IMR-90 (cell line): ENCODE data around the gene RYR2. TPM values are rescaled to one million over a fixed set of nuclear protein-coding genes. Genes with fewer than 3 reads are reported as not detected.
A peak's percentile ranks its signal among the peaks of the same experiment; 100 is the strongest.

Source experiments
- ATAC-seq: fragments of 200-7000 bp; cut with Tn5 transposase; 2 replicates; pipeline ENCODE4 v1.9.1; 2020; ENCODE audit warnings: low read depth, mild to moderate bottlenecking, moderate library complexity
- BruUV-seq: library from RNA; stranded (reverse); fragments of 400-500 nt; replicated peaks from 2 replicates; lab custom pipeline; 2021; lab: Mats Ljungman, UMichigan
- CTCF ChIA-PET: fragments of 300-600 bp; formaldehyde crosslinking; extraction: SDS; loops from one replicate; lab custom pipeline; 2021; ENCODE audit warnings: antibody characterized with exemption; lab: Yijun Ruan, JAX
- POLR2A ChIA-PET: fragments of 300-600 bp; sonication (Branson Sonifier 250); formaldehyde crosslinking; loops from one replicate; lab custom pipeline; 2022; ENCODE audit warnings: antibody characterized with exemption; ENCODE audit not compliant: unreplicated experiment; lab: Charles Lee
- DNase-seq: peaks from one replicate; pipeline ENCODE4 v3.0.0; 2013
- H2AFZ ChIP-seq: replicated peaks from 2 replicates; pipeline ENCODE3; 2013; ENCODE audit warnings: low read length, mild to moderate bottlenecking; ENCODE audit not compliant: poor library complexity
- H2AK5ac ChIP-seq: 2 replicates; pipeline ENCODE4 v1.6.1; 2013; ENCODE audit warnings: low read depth, low read length, inconsistent platforms
- H2AK9ac ChIP-seq: replicated peaks from 2 replicates; pipeline ENCODE3; 2013; ENCODE audit warnings: mild to moderate bottlenecking, low read depth, low read length, moderate library complexity; ENCODE audit not compliant: poor library complexity
- H2BK120ac ChIP-seq: 2 replicates; pipeline ENCODE4 v1.6.1; 2013; ENCODE audit warnings: low read depth, low read length, inconsistent platforms
- H2BK15ac ChIP-seq: 3 replicates; pipeline ENCODE4 v1.6.1; 2013; ENCODE audit warnings: low read depth, low read length, inconsistent platforms
- H2BK20ac ChIP-seq: 2 replicates; pipeline ENCODE4 v1.6.1; 2013; ENCODE audit warnings: low read depth, mild to moderate bottlenecking, inconsistent platforms, low read length, moderate library complexity
- H2BK5ac ChIP-seq: 2 replicates; pipeline ENCODE4 v1.6.1; 2013; ENCODE audit warnings: mild to moderate bottlenecking, low read depth, low read length, inconsistent platforms; ENCODE audit not compliant: poor library complexity, severe bottlenecking
- H3K14ac ChIP-seq: replicated peaks from 2 replicates; pipeline ENCODE4 v1.6.1; 2013; ENCODE audit warnings: low read depth, low read length, inconsistent platforms
- H3K18ac ChIP-seq: 2 replicates; pipeline ENCODE4 v1.6.1; 2013; ENCODE audit warnings: low read depth, low read length, control low read depth
- H3K23ac ChIP-seq: 2 replicates; pipeline ENCODE4 v1.6.1; 2013; ENCODE audit warnings: low read depth, low read length, inconsistent platforms
- H3K27ac ChIP-seq: 2 replicates; pipeline ENCODE4 v1.5.1; 2013; ENCODE audit warnings: mild to moderate bottlenecking, control low read depth, low read length; ENCODE audit not compliant: insufficient read depth
- H3K27me3 ChIP-seq: 2 replicates; pipeline ENCODE4 v1.6.1; 2013; ENCODE audit warnings: low read length; ENCODE audit not compliant: control insufficient read depth, insufficient read depth
- H3K36me3 ChIP-seq: 2 replicates; pipeline ENCODE4 v1.6.1; 2013; ENCODE audit warnings: low read length, mixed read lengths; ENCODE audit not compliant: control insufficient read depth, insufficient read depth
- H3K4ac ChIP-seq: 2 replicates; pipeline ENCODE4 v1.6.1; 2013; ENCODE audit warnings: low read depth, low read length, inconsistent platforms
- H3K4me1 ChIP-seq: 2 replicates; pipeline ENCODE4 v1.6.1; 2013; ENCODE audit warnings: low read length, mixed read lengths; ENCODE audit not compliant: control insufficient read depth, insufficient read depth
- H3K4me2 ChIP-seq: 2 replicates; pipeline ENCODE4 v1.6.1; 2013; ENCODE audit warnings: low read depth, mild to moderate bottlenecking, control low read depth, low read length, moderate library complexity
- H3K4me3 ChIP-seq: 2 replicates; pipeline ENCODE4 v1.5.1; 2013; ENCODE audit warnings: low read depth, mild to moderate bottlenecking, control low read depth, low read length, moderate library complexity; ENCODE audit not compliant: insufficient read depth
- H3K56ac ChIP-seq: 2 replicates; pipeline ENCODE4 v1.6.1; 2013; ENCODE audit warnings: low read length, inconsistent platforms; ENCODE audit not compliant: insufficient read depth; ENCODE audit errors: extremely low read depth
- H3K79me1 ChIP-seq, 2 experiments: 2 replicates each; pipeline ENCODE4 v1.6.1; 2013; ENCODE audit warnings: low read length in 2 of 2, inconsistent platforms in 1 of 2, low read depth in 1 of 2
- H3K9ac ChIP-seq: 2 replicates; pipeline ENCODE4 v1.6.1; 2013; ENCODE audit warnings: low read depth, low read length, control low read depth
- H3K9me1 ChIP-seq: 2 replicates; pipeline ENCODE4 v1.6.1; 2013; ENCODE audit warnings: low read length, inconsistent platforms; ENCODE audit not compliant: insufficient read depth
- H3K9me3 ChIP-seq: 2 replicates; pipeline ENCODE4 v1.6.1; 2013; ENCODE audit warnings: low read length; ENCODE audit not compliant: control insufficient read depth, insufficient read depth
- H4K20me1 ChIP-seq: 2 replicates; pipeline ENCODE4 v1.6.1; 2013; ENCODE audit warnings: low read length, inconsistent platforms; ENCODE audit not compliant: insufficient read depth
- H4K5ac ChIP-seq: 2 replicates; pipeline ENCODE4 v1.6.1; 2013; ENCODE audit warnings: mild to moderate bottlenecking, low read depth, low read length, control low read depth
- H4K8ac ChIP-seq, 2 experiments: 2 replicates each; pipeline ENCODE4 v1.6.1; 2013; ENCODE audit warnings: low read depth in 2 of 2, low read length in 2 of 2, control low read depth in 1 of 2, inconsistent platforms in 1 of 2
- H4K91ac ChIP-seq: 2 replicates; pipeline ENCODE4 v1.6.1; 2013; ENCODE audit warnings: low read depth, low read length, inconsistent platforms; ENCODE audit not compliant: insufficient read depth
- CEBPB ChIP-seq: IDR thresholded peaks from 2 replicates; pipeline ENCODE4 v1.6.1; 2012; ENCODE audit warnings: low read depth, low read length, improper control_type of control experiment
- CHD1 ChIP-seq: IDR thresholded peaks from 2 replicates; pipeline ENCODE4 v1.6.1; 2012; ENCODE audit warnings: low read depth, low read length, improper control_type of control experiment
- CTCF ChIP-seq: conservative IDR thresholded peaks from 2 replicates; pipeline ENCODE4 v1.5.1; 2012; ENCODE audit warnings: mild to moderate bottlenecking, low read depth, low read length, improper control_type of control experiment
- ELK1 ChIP-seq: fragments of 150-350 bp; IDR thresholded peaks from 2 replicates; pipeline ENCODE4 v1.6.1; 2016; ENCODE audit warnings: low read depth, mild to moderate bottlenecking, low read length, moderate library complexity, borderline replicate concordance
- FOS ChIP-seq: fragments of 150-350 bp; IDR thresholded peaks from 2 replicates; pipeline ENCODE4 v1.6.1; 2016; ENCODE audit warnings: low read depth, low read length
- MAFK ChIP-seq: IDR thresholded peaks from 2 replicates; pipeline ENCODE4 v1.6.1; 2012; ENCODE audit warnings: low read depth, low read length, improper control_type of control experiment
- MAZ ChIP-seq: IDR thresholded peaks from 2 replicates; pipeline ENCODE4 v1.6.1; 2012; ENCODE audit warnings: low read depth, mild to moderate bottlenecking, low read length, improper control_type of control experiment, moderate library complexity, borderline replicate concordance
- MXI1 ChIP-seq: IDR thresholded peaks from 2 replicates; pipeline ENCODE4 v1.6.1; 2012; ENCODE audit warnings: low read depth, mild to moderate bottlenecking, low read length, moderate library complexity, borderline replicate concordance
- NFE2L2 ChIP-seq: fragments of 150-350 bp; IDR thresholded peaks from 2 replicates; pipeline ENCODE4 v1.6.1; 2016; ENCODE audit warnings: low read depth, mild to moderate bottlenecking, low read length
- POLR2A ChIP-seq: IDR thresholded peaks from 2 replicates; pipeline ENCODE4 v1.6.1; 2012; ENCODE audit warnings: mild to moderate bottlenecking, low read depth, low read length
- RAD21 ChIP-seq: IDR thresholded peaks from 2 replicates; pipeline ENCODE4 v1.6.1; 2012; ENCODE audit warnings: low read length, improper control_type of control experiment
- RCOR1 ChIP-seq: IDR thresholded peaks from 2 replicates; pipeline ENCODE4 v1.6.1; 2012; ENCODE audit warnings: mild to moderate bottlenecking, low read length, improper control_type of control experiment; ENCODE audit not compliant: insufficient replicate concordance
- SMC3 ChIP-seq: fragments of 150-350 bp; IDR thresholded peaks from 2 replicates; pipeline ENCODE4 v1.6.1; 2016; ENCODE audit warnings: low read depth, mild to moderate bottlenecking, antibody characterized with exemption, low read length, moderate library complexity
- USF2 ChIP-seq: fragments of 150-350 bp; IDR thresholded peaks from 2 replicates; pipeline ENCODE4 v1.6.1; 2017; ENCODE audit warnings: mild to moderate bottlenecking, antibody characterized with exemption, low read length, low read depth
- WGBS, 2 experiments: methylation state at CpG; one replicate each; pipeline versions ENCODE4 v1.1.5 to v1.1.7; 2013; ENCODE audit warnings: missing lambda C conversion rate in 2 of 2; ENCODE audit not compliant: insufficient read length in 1 of 2; ENCODE audit errors: extremely low coverage in 2 of 2; 5-methylcytosine and 5-hydroxymethylcytosine counted together
- dilution Hi-C: fragments of 300-500 bp; cut with HindIII; formaldehyde crosslinking; loops from one replicate; pipeline ENCODE4 v1.14.3; 2018; ENCODE audit warnings: low sequenced_read_pairs; ENCODE audit not compliant: unreplicated experiment
- in situ Hi-C: fragments of 300-500 bp; cut with MboI; formaldehyde crosslinking; loops from 3 replicates; pipeline ENCODE4 v1.14.3; 2019; ENCODE audit warnings: low sequenced_read_pairs, inconsistent platforms, mixed read lengths
- intact Hi-C: fragments of 100-400 bp; cut with micrococcal nuclease; formaldehyde crosslinking; loops from 2 replicates; pipeline ENCODE4 v1.10.0; 2022
- polyA plus RNA-seq, 3 experiments: library from polyadenylated mRNA; depleted of rRNA; stranded (reverse); fragments of >200 nt; gene quantifications; 2 replicates each; pipeline ENCODE4 v1.2.3, GENCODE V29; 2012; ENCODE audit warnings: low replicate concordance in 1 of 3
- total RNA-seq: library from RNA; depleted of rRNA; stranded (reverse); fragments of >200 nt; gene quantifications from 2 replicates; pipeline ENCODE4 v1.2.3, GENCODE V29; 2012

Gene RYR2
- total and polyA plus RNA-seq, 2 of the 4 experiments (the other 2 are of a cell fraction), result not detected

- intact Hi-C loops (loop anchor here (5.0 kb wide), 2 partner anchors 50 to 155 kb away; partner anchors contain the start of gene RYR2), in situ Hi-C loops (no loop called here), dilution Hi-C loops (no loop called here)
- H3K36me3 ChIP-seq, result no peaks in the 10 kb centered on the region
- peak; percentile 16 for DNase-seq
- no peaks in the 10 kb centered on the region for H3K9me1 ChIP-seq
- H3K27ac ChIP-seq, result no peak overlapping the region
- H4K5ac ChIP-seq, result no peak overlapping the region
- H2BK120ac ChIP-seq, result no peak overlapping the region
- 19% methylated on average over 3 of the region's 7 CpGs; no CpG with 5 or more reads in 1 of the 2 experiments for WGBS, 2 experiments
- H3K23ac ChIP-seq, result no peak overlapping the region
- no peak overlapping the region for H2BK5ac ChIP-seq
- H3K4me1 ChIP-seq, result no peaks in the 10 kb centered on the region
- no peaks in the 10 kb centered on the region for H3K79me1 ChIP-seq
- TF ChIP-seq RAD21 (no peak), NFE2L2 (no peak), MXI1 (no peak), SMC3 (no peak), CEBPB (no peak), POLR2A (no peak), FOS (no peak), CHD1 (no peak), MAFK (no peak), CTCF (no peak), RCOR1 (no peak), USF2 (no peak), ELK1 (no peak), MAZ (no peak)
- BruUV-seq, result no TSS peak
- peak; percentile 88 for ATAC-seq
- H4K8ac ChIP-seq, result no peak overlapping the region
- H2BK15ac ChIP-seq, result no peak overlapping the region
- no peak overlapping the region for H3K18ac ChIP-seq
- no peak overlapping the region for H3K4me2 ChIP-seq
- H4K20me1 ChIP-seq, result no peaks in the 10 kb centered on the region
- H3K27me3 ChIP-seq, result no peaks in the 10 kb centered on the region
- CTCF ChIA-PET, result no interaction called here
- H3K14ac ChIP-seq, result no peak overlapping the region
- H2AK5ac ChIP-seq, result no peak overlapping the region
- no peak overlapping the region for H2AK9ac ChIP-seq
- H3K4ac ChIP-seq, result no peak overlapping the region
- H2AFZ ChIP-seq, result no peak overlapping the region
- H3K9me3 ChIP-seq, result peaks cover 6% of the 10 kb centered on the region
- H2BK20ac ChIP-seq, result no peak overlapping the region
- POLR2A ChIA-PET, result no interaction called here
- H3K56ac ChIP-seq, result no peak overlapping the region
- H4K91ac ChIP-seq, result no peak overlapping the region
- no peak overlapping the region for H3K4me3 ChIP-seq
- H3K9ac ChIP-seq, result no peak overlapping the region
These were observed 155.8 kb downstream of the RYR2 start for GRCh38 chr1:237197470-237198425.
